GM12878 (cell line): ENCODE measurements around the gene UNC5B. TPM values are rescaled to one million over a fixed set of nuclear protein-coding genes. Genes with fewer than 3 reads are reported as not detected.

Experiments
- ASH2L ChIP-seq: fragments of 300-600, 200-600 bp; sonication (generic); IDR thresholded peaks from 2 replicates; pipeline ENCODE4 v1.6.1; 2017; ENCODE audit warnings: low read depth, mild to moderate bottlenecking, borderline replicate concordance
- CBX3 ChIP-seq: fragments of 200-600 bp; sonication (generic); IDR thresholded peaks from 2 replicates; pipeline ENCODE4 v1.6.1; 2016; ENCODE audit warnings: low read depth, borderline replicate concordance
- FOS ChIP-seq: IDR thresholded peaks from 3 replicates; pipeline ENCODE4 v1.6.1; 2011; ENCODE audit warnings: borderline replicate concordance; ENCODE audit not compliant: insufficient read length; ENCODE audit errors: extremely low read depth
- LARP7 ChIP-seq: fragments of 450-650 bp; IDR thresholded peaks from 2 replicates; pipeline ENCODE4 v1.6.1; 2017; ENCODE audit warnings: mild to moderate bottlenecking
- NFXL1 ChIP-seq: fragments of 450-650 bp; IDR thresholded peaks from 2 replicates; pipeline ENCODE4 v1.6.1; 2017; ENCODE audit warnings: antibody characterized with exemption, mild to moderate bottlenecking, borderline replicate concordance
- NRF1 ChIP-seq: conservative IDR thresholded peaks from 2 replicates; pipeline ENCODE4 v1.6.1; 2011; ENCODE audit warnings: mild to moderate bottlenecking, low read depth, low read length, improper control_type of control experiment
- SMARCA5 ChIP-seq: fragments of 450-650 bp; IDR thresholded peaks from 2 replicates; pipeline ENCODE4 v1.6.1; 2017; ENCODE audit warnings: mild to moderate bottlenecking
- polyA plus RNA-seq, 11 experiments: library from polyadenylated mRNA; depleted of rRNA in 4 of 11; unstranded in 6 of 11; stranded (reverse) in 5 of 11; fragments of >200 nt; fragmentation: Nextera tagmentation in 4 of 11; fragmentation: Illumina TruSeq in 1 of 11; extraction: Ambion mirVana in 4 of 11; extraction: Trizol in 1 of 11; gene quantifications; 1 replicate in 1 of 11; 2 replicates in 10 of 11; pipeline versions ENCODE4 v1.2.1 to v1.2.3, GENCODE V29; 2011 to 2016; ENCODE audit warnings: inconsistent platforms in 2 of 11, missing spikeins in 2 of 11, low read depth in 1 of 11
- total RNA-seq, 4 experiments: library from RNA; depleted of rRNA in 3 of 4; stranded (reverse); fragments of >200 nt in 3 of 4; fragmentation: Illumina TruSeq in 1 of 4; extraction: Trizol in 1 of 4; gene quantifications; 2 replicates each; pipeline versions ENCODE4 v1.2.1 to v1.2.3, GENCODE V29; 2013 to 2021
- TF ChIP-seq, protein P1 (sequence below): IDR thresholded peaks from 2 replicates; pipeline ENCODE4 v1.6.1; 2012; ENCODE audit warnings: mild to moderate bottlenecking, low read depth, low read length
- TF ChIP-seq, protein P2 (sequence below): fragments of 450-650 bp; IDR thresholded peaks from 2 replicates; pipeline ENCODE4 v1.6.1; 2017; ENCODE audit warnings: antibody characterized with exemption, mild to moderate bottlenecking, moderate library complexity

Gene UNC5B
- total and polyA plus RNA-seq, 10 of the 15 experiments (the other 5 are each of a cell fraction or from before 2014, with no cell fraction given) = 0.03 to 0.08 TPM; not detected in 8

DNA sequence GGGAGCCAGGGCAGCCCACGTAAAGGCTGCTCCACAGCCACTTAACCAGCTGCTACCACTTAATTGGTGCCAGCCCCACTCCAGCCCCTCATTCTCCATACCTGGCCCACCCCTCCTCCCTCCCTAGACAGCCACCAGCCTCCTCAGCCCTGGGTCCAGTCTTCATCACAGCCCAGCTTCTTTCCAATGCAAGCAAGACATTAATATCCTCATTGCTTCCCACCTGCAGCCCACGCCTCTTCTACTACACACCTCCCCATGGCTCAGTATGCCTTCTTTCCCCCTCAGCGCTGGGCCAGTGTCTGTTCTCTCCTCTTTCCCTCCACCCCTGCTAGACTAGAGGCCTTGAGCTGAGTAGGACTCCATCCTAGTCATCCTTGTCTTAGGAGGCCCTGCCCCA, 33.5 kb upstream of the UNC5B start (continued):
- TF ChIP-seq, protein P1, sequence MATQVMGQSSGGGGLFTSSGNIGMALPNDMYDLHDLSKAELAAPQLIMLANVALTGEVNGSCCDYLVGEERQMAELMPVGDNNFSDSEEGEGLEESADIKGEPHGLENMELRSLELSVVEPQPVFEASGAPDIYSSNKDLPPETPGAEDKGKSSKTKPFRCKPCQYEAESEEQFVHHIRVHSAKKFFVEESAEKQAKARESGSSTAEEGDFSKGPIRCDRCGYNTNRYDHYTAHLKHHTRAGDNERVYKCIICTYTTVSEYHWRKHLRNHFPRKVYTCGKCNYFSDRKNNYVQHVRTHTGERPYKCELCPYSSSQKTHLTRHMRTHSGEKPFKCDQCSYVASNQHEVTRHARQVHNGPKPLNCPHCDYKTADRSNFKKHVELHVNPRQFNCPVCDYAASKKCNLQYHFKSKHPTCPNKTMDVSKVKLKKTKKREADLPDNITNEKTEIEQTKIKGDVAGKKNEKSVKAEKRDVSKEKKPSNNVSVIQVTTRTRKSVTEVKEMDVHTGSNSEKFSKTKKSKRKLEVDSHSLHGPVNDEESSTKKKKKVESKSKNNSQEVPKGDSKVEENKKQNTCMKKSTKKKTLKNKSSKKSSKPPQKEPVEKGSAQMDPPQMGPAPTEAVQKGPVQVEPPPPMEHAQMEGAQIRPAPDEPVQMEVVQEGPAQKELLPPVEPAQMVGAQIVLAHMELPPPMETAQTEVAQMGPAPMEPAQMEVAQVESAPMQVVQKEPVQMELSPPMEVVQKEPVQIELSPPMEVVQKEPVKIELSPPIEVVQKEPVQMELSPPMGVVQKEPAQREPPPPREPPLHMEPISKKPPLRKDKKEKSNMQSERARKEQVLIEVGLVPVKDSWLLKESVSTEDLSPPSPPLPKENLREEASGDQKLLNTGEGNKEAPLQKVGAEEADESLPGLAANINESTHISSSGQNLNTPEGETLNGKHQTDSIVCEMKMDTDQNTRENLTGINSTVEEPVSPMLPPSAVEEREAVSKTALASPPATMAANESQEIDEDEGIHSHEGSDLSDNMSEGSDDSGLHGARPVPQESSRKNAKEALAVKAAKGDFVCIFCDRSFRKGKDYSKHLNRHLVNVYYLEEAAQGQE = no peak
- TF ChIP-seq ASH2L = no peak
- TF ChIP-seq, protein P2, sequence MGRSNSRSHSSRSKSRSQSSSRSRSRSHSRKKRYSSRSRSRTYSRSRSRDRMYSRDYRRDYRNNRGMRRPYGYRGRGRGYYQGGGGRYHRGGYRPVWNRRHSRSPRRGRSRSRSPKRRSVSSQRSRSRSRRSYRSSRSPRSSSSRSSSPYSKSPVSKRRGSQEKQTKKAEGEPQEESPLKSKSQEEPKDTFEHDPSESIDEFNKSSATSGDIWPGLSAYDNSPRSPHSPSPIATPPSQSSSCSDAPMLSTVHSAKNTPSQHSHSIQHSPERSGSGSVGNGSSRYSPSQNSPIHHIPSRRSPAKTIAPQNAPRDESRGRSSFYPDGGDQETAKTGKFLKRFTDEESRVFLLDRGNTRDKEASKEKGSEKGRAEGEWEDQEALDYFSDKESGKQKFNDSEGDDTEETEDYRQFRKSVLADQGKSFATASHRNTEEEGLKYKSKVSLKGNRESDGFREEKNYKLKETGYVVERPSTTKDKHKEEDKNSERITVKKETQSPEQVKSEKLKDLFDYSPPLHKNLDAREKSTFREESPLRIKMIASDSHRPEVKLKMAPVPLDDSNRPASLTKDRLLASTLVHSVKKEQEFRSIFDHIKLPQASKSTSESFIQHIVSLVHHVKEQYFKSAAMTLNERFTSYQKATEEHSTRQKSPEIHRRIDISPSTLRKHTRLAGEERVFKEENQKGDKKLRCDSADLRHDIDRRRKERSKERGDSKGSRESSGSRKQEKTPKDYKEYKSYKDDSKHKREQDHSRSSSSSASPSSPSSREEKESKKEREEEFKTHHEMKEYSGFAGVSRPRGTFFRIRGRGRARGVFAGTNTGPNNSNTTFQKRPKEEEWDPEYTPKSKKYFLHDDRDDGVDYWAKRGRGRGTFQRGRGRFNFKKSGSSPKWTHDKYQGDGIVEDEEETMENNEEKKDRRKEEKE = no peak
- TF ChIP-seq LARP7 = no peak
- TF ChIP-seq CBX3 = no peak
- no peak for TF ChIP-seq NRF1
- TF ChIP-seq NFXL1 = no peak
- no peak for TF ChIP-seq FOS
- no peak for TF ChIP-seq SMARCA5
